ENCODE data around the gene RAB42. TPM values are rescaled to one million over a fixed set of nuclear protein-coding genes. Genes with fewer than 3 reads are reported as not detected.
A peak's percentile ranks its signal among the peaks of the same experiment; 100 is the strongest.

The RAB42 gene
- total RNA-seq, 2 experiments from 2014 or later: 0.09 TPM; not detected in 1

- ATAC-seq: no peak
- Mint-ChIP-seq H3K36me3 (ENCODE audit: low read depth) (peaks cover 20% of the 10 kb centered on the region), H3K4me1 (peaks cover 10% of the 10 kb centered on the region), H3K9me3 (ENCODE audit: low read depth) (no peaks in the 10 kb centered on the region), H3K4me3 (no peak overlapping the region), H3K27ac (no peak overlapping the region), H3K27me3 (no peaks in the 10 kb centered on the region)
- intact Hi-C loops (cut with DNase I, micrococcal nuclease): no loop called here
- ChIA-PET CTCF (interaction anchor here (0.6 to 2.3 kb wide), 4 partner anchors 21 to 240 kb away, joined by 3 to 10 read pairs (median 4); partner anchors contain the start of gene TRNAU1AP), POLR2A (interaction anchor here (1.0 to 1.2 kb wide), 2 partner anchors 23 to 44 kb away, joined by 3 to 9 read pairs; partner anchors contain the start of gene RNU11)
- DNase-seq: no peak
These were observed 12.3 kb downstream of the RAB42 start for GRCh38 chr1:28604411-28604810.

- POLR2A ChIA-PET: interaction anchor here (1.0 kb wide), 1 partner anchor 23 kb away, joined by 3 read pairs; no protein-coding TSS in a partner anchor
- Mint-ChIP-seq H3K9me3 (ENCODE audit: low read depth) (no peaks in the 10 kb centered on the region), H3K4me3 (no peak overlapping the region), H3K27me3 (no peaks in the 10 kb centered on the region), H3K27ac (no peak overlapping the region), H3K36me3 (ENCODE audit: low read depth) (peaks cover 21% of the 10 kb centered on the region), H3K4me1 (peaks cover 10% of the 10 kb centered on the region)
- DNase-seq (no peak), ATAC-seq (no peak)
- CTCF ChIA-PET: interaction anchor here (1.1 kb wide), 1 partner anchor 240 kb away, joined by 3 read pairs; no protein-coding TSS in a partner anchor
- intact Hi-C loops (cut with DNase I, micrococcal nuclease): no loop called here
These were observed 12.9 kb downstream of the RAB42 start for GRCh38 chr1:28604962-28605361.

DNA sequence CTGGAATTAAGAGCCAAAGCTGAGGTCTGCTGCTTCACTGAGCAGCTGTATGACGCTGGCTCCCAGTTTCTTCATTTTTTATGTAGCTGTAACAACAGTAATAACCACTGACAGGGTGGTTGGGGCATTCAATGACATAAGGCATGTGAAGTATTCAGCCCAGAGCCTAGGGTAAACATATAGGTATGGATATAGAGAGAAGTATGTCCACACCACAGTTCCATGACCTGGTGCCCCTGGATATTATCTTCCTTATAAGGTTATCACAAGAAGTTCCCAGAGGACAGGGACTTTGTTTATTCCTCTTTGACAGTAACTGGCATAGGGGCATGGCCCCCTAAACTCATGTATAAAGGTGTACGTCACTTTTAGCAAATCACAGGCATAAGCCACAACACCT is 14.7 kb downstream of the RAB42 start:
- no peaks in the 10 kb centered on the region for H3K9me3 Mint-ChIP-seq (ENCODE audit: low read depth)
- H3K27me3 Mint-ChIP-seq: no peaks in the 10 kb centered on the region
- intact Hi-C loops (cut with DNase I, micrococcal nuclease): no loop called here
- ATAC-seq: no peak
- peaks cover 21% of the 10 kb centered on the region for H3K36me3 Mint-ChIP-seq (ENCODE audit: low read depth)
- no peak for DNase-seq
- H3K4me3 Mint-ChIP-seq: no peak overlapping the region
- no peak overlapping the region for H3K27ac Mint-ChIP-seq
- CTCF ChIA-PET: interaction anchor here (0.8 kb wide), 1 partner anchor 88 kb away, joined by 3 read pairs; no protein-coding TSS in a partner anchor
- H3K4me1 Mint-ChIP-seq: peaks cover 5% of the 10 kb centered on the region
- POLR2A ChIA-PET: interaction anchor here (0.5 to 0.7 kb wide), 2 partner anchors 118 to 258 kb away, joined by 3 to 4 read pairs; no protein-coding TSS in a partner anchor

DNA sequence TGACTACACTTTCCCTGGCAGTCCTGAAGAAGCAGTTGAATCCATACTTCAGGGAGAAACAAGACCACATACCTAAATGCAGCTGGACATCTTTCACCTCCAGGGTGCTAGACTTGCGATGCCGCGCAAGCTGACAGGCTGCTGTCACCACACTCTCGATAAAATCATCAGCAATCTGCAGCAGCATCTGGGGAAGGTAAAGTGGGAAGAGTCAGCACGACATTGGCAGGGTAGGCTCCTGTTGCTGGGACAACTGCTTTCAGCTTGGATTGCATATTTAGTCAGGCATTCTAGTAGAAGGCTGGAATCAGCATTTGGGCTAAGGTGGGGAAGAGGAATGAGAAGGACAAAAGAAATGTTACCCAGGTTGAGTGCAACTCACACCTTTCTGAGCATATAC is 21.1 kb downstream of the RAB42 start:
- intact Hi-C loops (cut with DNase I, micrococcal nuclease): no loop called here
- Mint-ChIP-seq H3K27ac (no peak overlapping the region), H3K4me3 (no peak overlapping the region), H3K4me1 (no peaks in the 10 kb centered on the region), H3K9me3 (ENCODE audit: low read depth) (no peaks in the 10 kb centered on the region), H3K36me3 (ENCODE audit: low read depth) (peaks cover 30% of the 10 kb centered on the region), H3K27me3 (no peaks in the 10 kb centered on the region)
- ATAC-seq (no peak), DNase-seq (no peak)
- CTCF ChIA-PET: interaction anchor here (0.6 kb wide), 1 partner anchor 152 kb away, joined by 3 read pairs; no protein-coding TSS in a partner anchor
- POLR2A ChIA-PET: interaction anchor here (0.5 kb wide), 1 partner anchor 37 kb away, joined by 3 read pairs; no protein-coding TSS in a partner anchor

GRCh38 chr1:28631713-28632112 is 39.6 kb downstream of the RAB42 start:
- peak; percentile 51 for ATAC-seq
- Mint-ChIP-seq H3K9me3 (ENCODE audit: low read depth) (no peaks in the 10 kb centered on the region), H3K4me1 (peaks cover 13% of the 10 kb centered on the region), H3K36me3 (ENCODE audit: low read depth) (peaks cover 2% of the 10 kb centered on the region), H3K4me3 (no peak overlapping the region), H3K27me3 (no peaks in the 10 kb centered on the region), H3K27ac (peak overlapping the region; percentile 47)
- ChIA-PET POLR2A (interaction anchor here (1.4 kb wide), 1 partner anchor 17 kb away, joined by 10 read pairs; the partner anchor contains the start of gene RNU11), CTCF (interaction anchor here (1.0 to 1.1 kb wide), 2 partner anchors 9 to 29 kb away, joined by 3 read pairs; no protein-coding TSS in a partner anchor)
- DNase-seq: no peak
- intact Hi-C loops (cut with DNase I, micrococcal nuclease): no loop called here

GRCh38 chr1:28632560-28632959 is 40.5 kb downstream of the RAB42 start:
- Mint-ChIP-seq H3K9me3 (ENCODE audit: low read depth) (no peaks in the 10 kb centered on the region), H3K27me3 (no peaks in the 10 kb centered on the region), H3K4me3 (no peak overlapping the region), H3K4me1 (peaks cover 16% of the 10 kb centered on the region), H3K36me3 (ENCODE audit: low read depth) (peaks cover 2% of the 10 kb centered on the region), H3K27ac (peak overlapping the region; percentile 14)
- intact Hi-C loops (cut with DNase I, micrococcal nuclease): no loop called here
- CTCF ChIA-PET: interaction anchor here (0.6 kb wide), 1 partner anchor 9 kb away, joined by 3 read pairs; no protein-coding TSS in a partner anchor
- POLR2A ChIA-PET: interaction anchor here (0.7 kb wide), 1 partner anchor 736 kb away, joined by 3 read pairs; no protein-coding TSS in a partner anchor
- no peak for ATAC-seq
- DNase-seq: no peak

DNA sequence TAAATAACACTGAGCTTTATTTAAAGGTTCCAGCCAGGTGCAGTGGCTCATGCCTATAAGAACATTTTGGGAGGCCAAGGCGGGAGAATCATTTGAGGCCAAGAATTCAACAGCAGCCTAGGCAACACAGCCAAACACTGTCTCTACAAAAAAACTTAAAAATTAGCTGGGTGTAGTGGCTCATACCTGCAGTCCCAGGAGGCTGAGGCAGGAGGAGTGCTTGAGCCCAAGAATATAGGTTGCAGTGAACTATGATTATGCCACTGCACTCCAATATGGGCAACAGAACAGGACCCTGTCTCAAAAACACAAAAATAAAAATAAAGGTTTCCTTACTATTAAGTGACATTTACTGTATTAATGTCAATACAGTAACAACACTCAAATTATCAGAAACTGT is 48.7 kb downstream of the RAB42 start:
- intact Hi-C loops (cut with DNase I, micrococcal nuclease): loop anchor here (1.0 to 10.0 kb wide), 4 partner anchors 237 to 1318 kb away; partner anchors contain the start of genes EYA3 (in 1 of the 2) and TMEM222 (in 1 of the 2)
- H3K27me3 Mint-ChIP-seq: no peaks in the 10 kb centered on the region
- DNase-seq (peak; percentile 54), ATAC-seq (peak; percentile 12)
- ChIA-PET CTCF (interaction anchor here (0.6 to 2.0 kb wide), 5 partner anchors 8 to 87 kb away, joined by 3 to 7 read pairs (median 3); partner anchors contain the start of gene GMEB1), POLR2A (interaction anchor here (1.1 to 1.2 kb wide), 2 partner anchors 8 to 135 kb away, joined by 3 to 7 read pairs; partner anchors contain the start of genes RCC1 and RNU11)
- H3K4me3 Mint-ChIP-seq: peak overlapping the region; percentile 98
- H3K9me3 Mint-ChIP-seq (ENCODE audit: low read depth): no peaks in the 10 kb centered on the region
- no peak overlapping the region for H3K27ac Mint-ChIP-seq
- H3K4me1 Mint-ChIP-seq: peaks cover 46% of the 10 kb centered on the region
- H3K36me3 Mint-ChIP-seq (ENCODE audit: low read depth): peaks cover 5% of the 10 kb centered on the region

GRCh38 chr1:28642056-28642846 is 50.2 kb downstream of the RAB42 start:
- H3K9me3 Mint-ChIP-seq (ENCODE audit: low read depth): no peaks in the 10 kb centered on the region
- CTCF ChIA-PET: interaction anchor here (0.7 to 2.6 kb wide), 6 partner anchors 26 to 142 kb away, joined by 3 to 24 read pairs (median 4); partner anchors contain the start of genes GMEB1 and YTHDF2
- peak overlapping the region; percentile 98 for H3K4me3 Mint-ChIP-seq
- intact Hi-C loops (cut with DNase I, micrococcal nuclease): loop anchor here (2.0 to 10.0 kb wide), 8 partner anchors 123 to 1320 kb away; partner anchors contain the start of genes ATP5IF1 (in 1 of the 2), EYA3 (in 1 of the 2), PHACTR4 (in 1 of the 2) and STX12 (in 1 of the 2)
- H3K27me3 Mint-ChIP-seq: no peaks in the 10 kb centered on the region
- ATAC-seq (peak; percentile 18), DNase-seq (no peak)
- peaks cover 45% of the 10 kb centered on the region for H3K4me1 Mint-ChIP-seq
- H3K27ac Mint-ChIP-seq: peak overlapping the region; percentile 97
- POLR2A ChIA-PET: interaction anchor here (0.6 to 2.5 kb wide), 13 partner anchors 17 to 540 kb away, joined by 3 to 35 read pairs (median 4); partner anchors contain the start of genes GMEB1, RCC1, SRSF4 and YTHDF2
- peaks cover 5% of the 10 kb centered on the region for H3K36me3 Mint-ChIP-seq (ENCODE audit: low read depth)

DNA sequence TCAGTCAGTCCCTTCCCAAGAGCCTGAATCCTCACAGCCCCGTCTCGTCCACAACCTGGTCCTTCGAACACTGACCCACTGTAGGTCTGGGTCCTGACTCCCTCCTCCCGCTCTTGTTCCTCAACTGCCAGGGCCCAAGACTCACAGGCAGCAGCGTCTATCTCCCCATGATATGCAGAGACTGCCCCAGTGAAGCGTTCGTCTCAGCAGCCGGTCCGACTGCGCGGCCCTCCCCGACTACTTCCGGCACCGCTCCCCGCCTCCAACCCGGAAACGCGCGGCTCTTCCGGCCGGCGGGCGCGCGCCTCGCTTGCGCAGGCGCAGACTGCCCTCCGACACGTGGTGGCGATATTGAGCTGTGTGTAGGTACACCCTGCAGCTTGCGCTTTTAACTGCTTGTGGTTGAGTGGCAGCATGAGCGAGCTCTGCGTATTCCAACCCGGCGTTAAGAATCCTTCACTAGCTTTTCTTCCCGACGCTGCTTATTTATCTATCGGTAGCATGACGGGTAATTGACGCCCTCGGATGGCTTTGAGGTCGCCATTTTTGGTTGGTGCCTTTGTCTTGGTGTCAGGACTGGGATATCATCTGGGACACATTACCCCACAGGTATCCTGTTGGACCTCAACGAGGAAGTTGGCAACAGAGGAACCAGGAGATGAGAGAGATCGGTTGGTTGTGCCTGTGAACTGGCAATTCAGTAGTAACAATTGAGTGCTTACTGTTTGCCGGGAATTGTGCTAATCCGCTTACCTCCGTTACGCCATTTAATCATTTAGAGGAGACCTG is 51.0 kb downstream of the RAB42 start, which contains the start of gene TAF12:
Gene TAF12 (minus strand): TSS at position 221 of the 789 bp plus-strand sequence. CDS start 20,986 bp downstream, outside the sequence.
- CTCF ChIA-PET: interaction anchor here (0.7 to 2.6 kb wide), 5 partner anchors 25 to 234 kb away, joined by 3 to 24 read pairs (median 3); partner anchors contain the start of genes GMEB1 and YTHDF2
- peak within 1 kb of the TSS; percentile 98 for H3K4me3 Mint-ChIP-seq
- no peaks in the 10 kb centered on the region for H3K27me3 Mint-ChIP-seq
- H3K9me3 Mint-ChIP-seq (ENCODE audit: low read depth): no peaks in the 10 kb centered on the region
- POLR2A ChIA-PET: interaction anchor here (0.6 to 2.5 kb wide), 16 partner anchors 18 to 539 kb away, joined by 3 to 35 read pairs (median 4); partner anchors contain the start of genes ATP5IF1, GMEB1, SRSF4 and YTHDF2
- ATAC-seq: peak; percentile 81
- DNase-seq: peak; percentile 95
- peaks cover 50% of the 10 kb centered on the region for H3K4me1 Mint-ChIP-seq
- peaks cover 5% of the 10 kb centered on the region for H3K36me3 Mint-ChIP-seq (ENCODE audit: low read depth)
- H3K27ac Mint-ChIP-seq: peak within 1 kb of the TSS; percentile 97
- intact Hi-C loops (cut with DNase I, micrococcal nuclease): loop anchor here (1.0 to 10.0 kb wide), 17 partner anchors 26 to 1321 kb away; partner anchors contain the start of genes YTHDF2 (in 2 of the 2), ATP5IF1 (in 1 of the 2), EPB41 (in 1 of the 2) and EYA3 (in 1 of the 2)

DNA sequence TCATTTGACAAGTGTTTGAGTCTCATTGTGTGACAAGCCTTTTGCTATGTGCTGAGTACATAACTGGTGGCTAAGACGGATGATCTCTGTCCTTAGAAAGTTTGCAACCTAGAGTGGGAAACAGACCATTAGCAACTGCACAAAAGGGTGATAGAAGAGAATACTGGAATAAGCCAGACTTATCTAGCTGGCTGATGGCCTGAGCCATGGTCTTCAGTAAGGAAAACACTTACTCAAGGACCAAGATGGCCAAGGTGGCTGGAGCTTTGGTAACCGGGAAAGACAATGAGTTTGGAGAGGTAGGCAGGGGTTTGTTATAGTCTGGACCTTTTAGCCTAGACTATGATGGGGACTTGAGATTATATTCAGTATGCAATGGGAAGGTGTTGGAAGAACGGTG is 52.4 kb downstream of the RAB42 start:
- CTCF ChIA-PET: interaction anchor here (0.9 to 2.6 kb wide), 2 partner anchors 92 to 135 kb away, joined by 3 to 24 read pairs; partner anchors contain the start of gene YTHDF2
- Mint-ChIP-seq H3K9me3 (ENCODE audit: low read depth) (no peaks in the 10 kb centered on the region), H3K4me3 (peak overlapping the region; percentile 98), H3K27ac (peak overlapping the region; percentile 97), H3K4me1 (peaks cover 60% of the 10 kb centered on the region), H3K36me3 (ENCODE audit: low read depth) (peaks cover 7% of the 10 kb centered on the region), H3K27me3 (no peaks in the 10 kb centered on the region)
- intact Hi-C loops (cut with DNase I, micrococcal nuclease): loop anchor here (5.0 to 10.0 kb wide), 3 partner anchors 233 to 1322 kb away; partner anchors contain the start of genes EYA3 (in 1 of the 2) and TMEM222 (in 1 of the 2)
- DNase-seq: no peak
- no peak for ATAC-seq
- POLR2A ChIA-PET: interaction anchor here (0.5 to 2.5 kb wide), 11 partner anchors 12 to 535 kb away, joined by 3 to 35 read pairs (median 4); partner anchors contain the start of genes ATP5IF1 and GMEB1

All from activated CD4-positive, alpha-beta T cell treated with anti-CD3 and anti-CD28 coated beads for 36 hours (primary cell).